ENCODE results near the gene CYTH1.

- no peak for TF ChIP-seq CTCF (IDR thresholded peaks at IDR 0.05)
- no peak for TF ChIP-seq MAX (IDR thresholded peaks at IDR 0.05; ENCODE audit: low read depth)
- no peak for TF ChIP-seq EP300 (IDR thresholded peaks at IDR 0.05; ENCODE audit: borderline replicate concordance in 1 of 2, low read depth in 1 of 2, low read length in 1 of 2)
- no peak for TF ChIP-seq RFX5 (IDR thresholded peaks at IDR 0.05; ENCODE audit: low read length)
- TF ChIP-seq YY1 (IDR thresholded peaks at IDR 0.05; ENCODE audit: low read depth): no peak
- TF ChIP-seq POLR2AphosphoS5 (IDR thresholded peaks at IDR 0.05; ENCODE audit: low read depth, low read length): no peak
- no peak for TF ChIP-seq ZBTB33 (IDR thresholded peaks at IDR 0.05; ENCODE audit: borderline replicate concordance, low read depth)
- no peak for TF ChIP-seq EZH2phosphoT487 (IDR thresholded peaks at IDR 0.05; ENCODE audit: borderline replicate concordance, low read depth)
- TF ChIP-seq FOXJ3 (CRISPR knock-in tag; IDR thresholded peaks at IDR 0.05): no peak
- no peak for TF ChIP-seq JUND (IDR thresholded peaks at IDR 0.05)
Measured at GRCh38 chr17:78645421-78646295, 136.4 kb downstream of the CYTH1 start.
